Activated CD8-positive, alpha-beta T cell treated with anti-CD3 and anti-CD28 coated beads for 36 hours (primary cell): ENCODE data around the gene MYO9B. TPM values are rescaled to one million over a fixed set of nuclear protein-coding genes. Genes with fewer than 3 reads are reported as not detected.
A peak's percentile ranks its signal among the peaks of the same experiment; 100 is the strongest.

ENCODE experiments used
- ATAC-seq: fragments of 200-7000 bp; cut with Tn5 transposase; one replicate; pipeline ENCODE4 v1.10.0; 2021; ENCODE audit warnings: mild to moderate bottlenecking, moderate library complexity
- CTCF ChIA-PET: fragments of 350-600 bp; sonication (Branson Sonifier 250); formaldehyde crosslinking; loops from one replicate; lab custom pipeline; 2021; ENCODE audit warnings: antibody characterized with exemption; lab: Charles Lee
- POLR2A ChIA-PET: fragments of 350-600 bp; sonication (Branson Sonifier 250); formaldehyde crosslinking; loops from one replicate; lab custom pipeline; 2021; ENCODE audit warnings: antibody characterized with exemption; lab: Charles Lee
- DNase-seq: peaks from one replicate; pipeline ENCODE4 v3.0.0-alpha.2; 2020
- H3K27ac Mint-ChIP-seq: one replicate; pipeline ENCODE4 v1.8.0; 2021; ENCODE audit warnings: mild to moderate bottlenecking, mixed read lengths
- H3K27me3 Mint-ChIP-seq: one replicate; pipeline ENCODE4 v1.8.0; 2021; ENCODE audit warnings: mixed read lengths
- H3K36me3 Mint-ChIP-seq: one replicate; pipeline ENCODE4 v1.8.0; 2021; ENCODE audit warnings: low read depth, mixed read lengths
- H3K4me1 Mint-ChIP-seq: one replicate; pipeline ENCODE4 v1.8.0; 2021; ENCODE audit warnings: low read depth, mixed read lengths
- H3K4me3 Mint-ChIP-seq: one replicate; pipeline ENCODE4 v1.8.0; 2021; ENCODE audit warnings: mild to moderate bottlenecking, moderate library complexity, mixed read lengths
- H3K9me3 Mint-ChIP-seq: one replicate; pipeline ENCODE4 v1.8.0; 2021; ENCODE audit warnings: mixed read lengths
- CTCF ChIP-seq: fragments of 200-600 bp; IDR thresholded peaks from one replicate; pipeline ENCODE4 v1.8.0; 2022; ENCODE audit warnings: antibody characterized with exemption, mild to moderate bottlenecking
- intact Hi-C: fragments of 100-400 bp; cut with micrococcal nuclease; formaldehyde crosslinking; loops from one replicate; pipeline ENCODE4 v1.10.0; 2022
- total RNA-seq, 2 experiments: library from RNA; stranded (reverse); gene quantifications; one replicate each; pipeline ENCODE4 v1.2.3, GENCODE V29; 2021

Gene MYO9B
- total RNA-seq, 2 experiments from 2014 or later, result 111 to 112 TPM

- POLR2A ChIA-PET, result interaction anchor here (1.0 to 2.1 kb wide), 6 partner anchors 9 to 492 kb away, joined by 3 to 13 read pairs (median 4); partner anchors contain the start of gene BST2
- H3K4me1 Mint-ChIP-seq, result peaks cover 59% of the 10 kb centered on the region
- no peaks in the 10 kb centered on the region for H3K9me3 Mint-ChIP-seq
- ATAC-seq, result no peak
- H3K27me3 Mint-ChIP-seq, result no peaks in the 10 kb centered on the region
- intact Hi-C loops, result loop anchor here (10.0 kb wide), 1 partner anchor 148 kb away; the partner anchor contains the start of gene OCEL1
- CTCF ChIA-PET, result interaction anchor here (0.9 kb wide), 1 partner anchor 11 kb away, joined by 4 read pairs; no protein-coding TSS in a partner anchor
- peak; percentile 65 for DNase-seq
- H3K36me3 Mint-ChIP-seq, result peaks cover 33% of the 10 kb centered on the region
- peak overlapping the region; percentile 96 for H3K27ac Mint-ChIP-seq
- H3K4me3 Mint-ChIP-seq, result peak overlapping the region; percentile 98
- TF ChIP-seq CTCF, result no peak
Observed at GRCh38 chr19:17076543-17076991, 990 bp downstream of the MYO9B start.

DNA sequence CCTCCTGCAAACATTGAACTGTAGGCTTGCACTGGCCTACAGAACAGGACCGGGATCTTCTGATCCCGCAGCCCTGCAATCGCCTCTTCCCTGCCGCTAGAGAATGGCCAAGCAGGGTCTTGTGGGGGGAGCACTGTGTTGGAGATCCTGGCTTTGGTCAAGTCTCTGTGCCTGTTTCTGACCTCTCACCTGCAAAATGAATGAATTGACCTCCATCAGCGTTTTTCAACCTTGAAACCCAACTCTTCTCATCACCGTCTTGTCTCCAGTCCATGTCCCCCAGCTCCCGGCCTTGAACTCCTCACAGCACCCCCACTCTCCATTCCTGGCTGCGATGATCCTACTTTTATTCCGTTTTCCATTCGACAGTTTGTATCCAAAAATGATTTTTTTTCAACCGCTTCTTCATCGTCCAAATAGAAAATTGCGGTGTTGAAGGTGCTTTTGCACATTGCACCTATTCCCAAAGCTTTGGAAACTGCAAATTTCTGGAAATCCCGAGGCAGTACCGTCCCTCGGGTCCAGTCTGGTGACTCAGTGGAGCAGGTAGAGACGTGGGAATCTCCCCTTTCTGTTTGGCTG is 2.0 kb downstream of the MYO9B start:
- peaks cover 67% of the 10 kb centered on the region for H3K4me1 Mint-ChIP-seq
- H3K36me3 Mint-ChIP-seq, result peaks cover 29% of the 10 kb centered on the region
- no peak for DNase-seq
- no peak for ATAC-seq
- no peaks in the 10 kb centered on the region for H3K9me3 Mint-ChIP-seq
- ChIA-PET POLR2A (interaction anchor here (2.1 kb wide), 1 partner anchor 107 kb away, joined by 13 read pairs; no protein-coding TSS in a partner anchor), CTCF (no interaction called here)
- H3K27ac Mint-ChIP-seq, result no peak overlapping the region
- no peak for TF ChIP-seq CTCF
- peak overlapping the region; percentile 98 for H3K4me3 Mint-ChIP-seq
- intact Hi-C loops, result loop anchor here (10.0 kb wide), 1 partner anchor 147 kb away; the partner anchor contains the start of gene OCEL1
- H3K27me3 Mint-ChIP-seq, result no peaks in the 10 kb centered on the region

- H3K27ac Mint-ChIP-seq, result no peak overlapping the region
- no peaks in the 10 kb centered on the region for H3K9me3 Mint-ChIP-seq
- peaks cover 22% of the 10 kb centered on the region for H3K36me3 Mint-ChIP-seq
- ChIA-PET CTCF (interaction anchor here (2.6 kb wide), 1 partner anchor 10 kb away, joined by 10 read pairs; no protein-coding TSS in a partner anchor), POLR2A (interaction anchor here (0.8 to 2.2 kb wide), 3 partner anchors 47 to 203 kb away, joined by 3 to 8 read pairs (median 3); partner anchors contain the start of gene ANKLE1)
- H3K27me3 Mint-ChIP-seq, result no peaks in the 10 kb centered on the region
- peak overlapping the region; percentile 98 for H3K4me3 Mint-ChIP-seq
- intact Hi-C loops, result loop anchor here (10.0 kb wide), 1 partner anchor 147 kb away; the partner anchor contains the start of gene OCEL1
- ATAC-seq (no peak), DNase-seq (no peak)
- no peak for TF ChIP-seq CTCF
- peaks cover 66% of the 10 kb centered on the region for H3K4me1 Mint-ChIP-seq
Observed at GRCh38 chr19:17078036-17078919, 2.7 kb downstream of the MYO9B start.

DNA sequence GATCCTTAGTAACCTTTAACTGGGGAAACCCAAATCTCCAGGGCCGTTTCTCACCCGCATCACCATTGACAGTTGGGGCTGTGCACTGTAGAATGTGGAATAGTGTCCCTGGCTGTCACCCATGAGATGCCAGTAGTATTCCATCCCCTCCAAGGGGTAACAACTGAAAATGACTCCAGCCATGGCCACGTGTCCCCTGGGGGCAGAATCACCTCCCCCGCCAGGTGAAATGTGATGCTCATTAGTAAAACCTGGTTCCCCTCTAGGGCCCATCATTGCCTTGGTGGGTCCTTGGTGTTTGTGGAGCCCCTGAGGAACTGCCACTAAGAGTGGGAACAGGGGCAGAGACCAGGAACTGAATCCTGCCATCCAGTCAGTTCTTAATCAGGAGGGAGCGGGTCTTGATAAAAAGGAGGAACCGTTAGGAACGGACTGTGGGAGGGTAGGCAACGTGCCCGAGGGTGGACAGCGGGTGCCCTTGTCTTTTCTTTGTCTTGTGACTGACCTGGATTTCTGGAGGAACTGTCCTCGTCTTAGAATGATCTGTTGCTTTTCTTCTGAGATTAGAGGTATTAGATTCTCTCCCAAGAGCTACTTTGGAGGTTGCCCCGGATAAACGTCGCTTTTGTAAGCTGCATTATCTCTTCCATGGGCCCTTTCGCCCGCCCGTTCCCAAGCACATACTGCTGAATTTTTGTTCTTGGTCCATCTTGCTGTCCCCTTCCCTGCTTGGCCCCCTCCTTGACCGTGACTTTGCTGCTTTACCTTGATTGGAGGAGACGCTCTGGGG is 3.5 kb downstream of the MYO9B start:
- no peaks in the 10 kb centered on the region for H3K9me3 Mint-ChIP-seq
- peak overlapping the region; percentile 85 for H3K27ac Mint-ChIP-seq
- H3K4me1 Mint-ChIP-seq, result peaks cover 61% of the 10 kb centered on the region
- DNase-seq, result peak; percentile 15
- CTCF ChIA-PET, result interaction anchor here (2.6 kb wide), 1 partner anchor 11 kb away, joined by 10 read pairs; no protein-coding TSS in a partner anchor
- peaks cover 16% of the 10 kb centered on the region for H3K36me3 Mint-ChIP-seq
- no peaks in the 10 kb centered on the region for H3K27me3 Mint-ChIP-seq
- intact Hi-C loops, result loop anchor here (10.0 kb wide), 1 partner anchor 146 kb away; the partner anchor contains the start of gene OCEL1
- TF ChIP-seq CTCF, result no peak
- POLR2A ChIA-PET, result interaction anchor here (0.7 to 2.2 kb wide), 4 partner anchors 46 to 202 kb away, joined by 3 to 8 read pairs (median 3); partner anchors contain the start of genes ANKLE1 and OCEL1
- H3K4me3 Mint-ChIP-seq, result peak overlapping the region; percentile 61
- ATAC-seq, result no peak
